Activated CD4-positive, alpha-beta T cell treated with anti-CD3 and anti-CD28 coated beads, Interleukin-2, amount 50 U/mL, for 4 hours (primary cell): ENCODE results near the gene C3AR1.
"Not testable (repeated sequence)": the region's sequence is repeated elsewhere in the genome, so short reads cannot be mapped to it uniquely, and the experiment has no call there.

Experiments
- DNase-seq, 2 experiments: peaks; one replicate each; pipeline ENCODE4 v3.0.0-alpha.2; 2020

C3AR1 gene

DNA sequence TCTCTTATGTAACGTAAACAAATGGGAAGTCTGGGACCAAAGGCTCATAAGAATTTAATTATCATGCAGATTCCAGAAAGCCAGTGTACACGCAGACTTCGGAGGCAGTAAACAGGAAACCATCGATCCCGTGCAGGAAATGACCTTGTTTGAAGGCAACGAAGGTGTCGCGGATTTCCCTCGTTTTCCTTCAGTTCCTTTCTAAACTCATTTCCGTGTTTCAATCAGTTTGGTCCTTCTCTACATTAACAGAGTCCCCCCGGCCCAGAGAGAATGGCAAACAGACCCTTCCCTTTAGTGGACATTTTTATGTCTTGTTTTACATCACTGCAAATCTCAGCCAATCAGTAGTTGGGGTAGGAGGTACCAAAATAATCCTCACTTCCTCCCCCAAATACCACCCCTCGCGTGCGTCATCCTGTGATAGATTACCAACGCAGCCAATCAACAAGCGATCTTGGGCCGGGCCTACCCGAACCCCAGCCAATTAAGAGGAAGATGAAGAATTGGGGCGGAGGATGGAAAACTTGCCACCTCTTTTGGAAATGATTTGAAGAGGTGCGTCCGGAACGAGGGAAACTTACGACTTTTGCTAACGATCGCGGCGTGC lies 39.8 kb downstream of the C3AR1 start:
- peak; percentile 96 for DNase-seq

GRCh38 chr12:8018666-8019581 lies 47.2 kb downstream of the C3AR1 start:
- DNase-seq, result no peak

GRCh38 chr12:8018213-8018612 lies 47.9 kb downstream of the C3AR1 start:
- not testable (repeated sequence) for DNase-seq

GRCh38 chr12:8014836-8015235 lies 51.3 kb downstream of the C3AR1 start:
- DNase-seq, result no peak

DNA sequence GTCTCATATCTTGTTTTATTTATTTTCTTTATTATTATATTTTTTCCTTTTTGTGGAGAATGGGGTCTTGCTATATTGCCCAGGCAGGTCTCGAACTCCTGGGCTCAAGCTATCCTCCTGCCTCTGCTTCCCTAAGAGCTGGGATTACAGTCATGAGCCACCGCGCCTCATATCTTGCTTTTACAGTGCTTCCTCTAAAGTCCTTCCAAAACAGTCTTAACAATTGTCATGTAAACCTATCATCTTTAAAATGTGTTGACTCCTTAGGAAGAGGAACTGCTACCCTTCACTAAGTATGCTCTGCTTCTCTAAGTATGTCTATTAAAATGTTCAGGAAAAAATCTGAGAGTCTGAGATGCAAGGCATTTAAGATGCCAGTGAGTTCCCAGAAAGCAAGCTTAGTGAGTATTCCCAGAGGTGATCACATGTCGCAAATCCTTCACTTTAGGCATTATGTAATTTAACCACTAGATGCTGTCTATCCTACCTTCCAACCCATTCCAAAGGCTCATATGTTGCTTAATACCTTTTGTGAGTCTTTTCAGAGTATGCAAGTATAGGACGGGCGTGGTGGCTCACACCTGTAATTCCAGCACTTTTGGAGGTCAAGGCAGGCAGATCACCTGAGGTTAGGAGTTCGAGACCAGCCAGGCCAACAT lies 53.4 kb downstream of the C3AR1 start:
- DNase-seq, result no peak

DNA sequence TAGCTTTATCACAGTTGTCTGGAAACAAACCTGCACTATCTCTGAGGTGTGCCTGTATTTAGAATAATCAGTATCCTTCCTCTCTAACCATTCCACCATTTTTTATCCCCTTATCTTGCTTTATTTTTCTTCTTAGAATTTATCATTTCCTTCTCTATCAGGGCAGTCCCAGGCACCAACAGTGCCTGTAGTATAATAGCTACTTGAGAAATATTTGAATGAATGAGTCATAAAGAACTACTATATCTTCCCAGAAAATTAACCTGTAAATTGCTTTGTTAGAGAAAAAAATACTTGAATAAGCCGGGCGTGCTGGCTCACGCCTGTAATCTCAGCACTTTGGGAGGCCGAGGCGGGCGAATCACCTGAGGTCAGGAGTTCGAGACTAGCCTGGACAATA lies 54.8 kb downstream of the C3AR1 start:
- DNase-seq, result no peak
